Muscle layer of duodenum (tissue), 2 donors: ENCODE data around the gene NAPG.
"Not testable (repeated sequence)": the region's sequence is repeated elsewhere in the genome, so short reads cannot be mapped to it uniquely, and the experiment has no call there.

Experiments used
- H3K27ac ChIP-seq: one replicate; pipeline ENCODE4 v1.7.0; 2013; ENCODE audit warnings: mild to moderate bottlenecking, low read length
- H3K27me3 ChIP-seq: one replicate; pipeline ENCODE4 v1.7.0; 2013; ENCODE audit warnings: low read depth, mild to moderate bottlenecking, control low read depth, low read length
- H3K36me3 ChIP-seq, 2 donors: one replicate each; pipeline ENCODE4 v1.7.0; 2013; ENCODE audit warnings: low read length in 2 of 2, control low read depth in 1 of 2, mild to moderate bottlenecking in 1 of 2; ENCODE audit not compliant: insufficient read depth in 2 of 2, control insufficient read depth in 1 of 2
- H3K4me1 ChIP-seq, 2 donors: one replicate each; pipeline ENCODE4 v1.7.0; 2013; ENCODE audit warnings: low read length in 2 of 2, mild to moderate bottlenecking in 2 of 2, control low read depth in 1 of 2, moderate library complexity in 1 of 2; ENCODE audit not compliant: insufficient read depth in 2 of 2, control insufficient read depth in 1 of 2
- H3K4me3 ChIP-seq, 2 donors: one replicate each; pipeline ENCODE4 v1.7.0; 2013; ENCODE audit warnings: low read length in 2 of 2, low read depth in 1 of 2, mild to moderate bottlenecking in 1 of 2
- H3K9me3 ChIP-seq, 2 donors: one replicate each; pipeline ENCODE4 v1.7.0; 2013; ENCODE audit warnings: low read length in 2 of 2, control low read depth in 1 of 2, mild to moderate bottlenecking in 1 of 2; ENCODE audit not compliant: control insufficient read depth in 1 of 2
- donor health status: healthy.

The NAPG gene

DNA sequence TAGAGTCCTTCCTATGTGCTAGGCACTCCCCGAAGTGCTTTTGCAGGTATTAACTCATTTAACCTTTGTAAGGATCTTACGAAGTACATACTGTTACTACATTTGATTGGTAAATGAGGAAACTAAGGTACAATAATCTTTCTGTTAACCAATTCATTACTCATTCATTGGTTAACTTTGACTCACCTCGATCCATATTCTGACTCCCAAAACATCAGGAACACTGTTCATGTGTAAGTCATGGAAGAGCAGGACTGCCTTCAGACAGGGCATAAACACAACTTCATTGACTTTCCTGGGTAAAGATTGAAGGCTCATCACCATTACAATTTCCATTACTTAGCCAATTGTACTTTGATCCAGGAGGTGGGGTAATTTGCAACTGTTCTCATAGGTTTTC is 40.6 kb downstream of the NAPG start:
- H3K27ac ChIP-seq: no peak overlapping the region
- no peaks in the 10 kb centered on the region for H3K36me3 ChIP-seq
- H3K9me3 ChIP-seq: no peaks in the 10 kb centered on the region
- no peaks in the 10 kb centered on the region for H3K27me3 ChIP-seq
- H3K4me1 ChIP-seq: no peaks in the 10 kb centered on the region
- H3K4me3 ChIP-seq: no peak overlapping the region

DNA sequence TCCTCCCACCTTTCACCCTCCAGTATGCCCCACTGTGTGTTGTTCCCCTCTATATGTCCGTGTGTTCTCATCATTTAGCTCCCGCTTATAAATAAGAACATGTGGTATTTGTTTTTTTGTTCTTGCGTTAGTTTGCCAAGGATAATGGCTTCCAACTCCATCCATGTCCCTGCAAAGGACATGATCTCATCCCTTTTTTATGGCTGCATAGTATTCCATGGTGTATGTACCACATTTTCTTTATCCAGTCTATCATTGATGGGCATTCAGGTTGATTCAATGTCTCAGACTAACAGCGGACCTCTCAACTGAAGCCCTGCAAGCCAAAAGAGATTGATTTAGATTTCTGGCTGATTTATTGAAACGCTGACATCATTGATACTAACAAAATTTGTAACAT is 44.1 kb downstream of the NAPG start:
- not testable (repeated sequence) for H3K27ac ChIP-seq, H3K4me3 ChIP-seq, H3K4me1 ChIP-seq, H3K9me3 ChIP-seq, H3K27me3 ChIP-seq, H3K36me3 ChIP-seq

DNA sequence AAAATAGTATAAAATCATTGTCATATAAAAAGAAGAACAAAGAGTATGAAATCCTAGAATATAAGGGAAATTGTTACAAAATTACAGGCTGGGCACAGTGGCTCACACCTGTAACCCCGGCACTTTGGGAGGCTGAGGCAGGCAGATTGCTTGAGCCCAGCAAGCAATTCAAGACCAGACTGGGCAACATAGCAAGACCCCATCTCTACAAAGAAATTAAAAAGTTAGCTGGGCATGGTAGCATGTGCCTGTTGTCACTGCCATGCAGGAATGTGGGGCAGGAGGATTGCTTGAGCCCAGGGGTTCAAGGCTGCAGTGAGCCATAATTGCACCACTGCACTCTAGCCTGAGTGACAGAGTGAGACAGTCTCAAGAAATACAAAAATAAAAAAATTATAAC is 44.8 kb downstream of the NAPG start:
- no peaks in the 10 kb centered on the region for H3K27me3 ChIP-seq
- H3K27ac ChIP-seq: no peak overlapping the region
- H3K9me3 ChIP-seq: no peaks in the 10 kb centered on the region
- no peak overlapping the region for H3K4me3 ChIP-seq
- H3K4me1 ChIP-seq: no peaks in the 10 kb centered on the region
- no peaks in the 10 kb centered on the region for H3K36me3 ChIP-seq

DNA sequence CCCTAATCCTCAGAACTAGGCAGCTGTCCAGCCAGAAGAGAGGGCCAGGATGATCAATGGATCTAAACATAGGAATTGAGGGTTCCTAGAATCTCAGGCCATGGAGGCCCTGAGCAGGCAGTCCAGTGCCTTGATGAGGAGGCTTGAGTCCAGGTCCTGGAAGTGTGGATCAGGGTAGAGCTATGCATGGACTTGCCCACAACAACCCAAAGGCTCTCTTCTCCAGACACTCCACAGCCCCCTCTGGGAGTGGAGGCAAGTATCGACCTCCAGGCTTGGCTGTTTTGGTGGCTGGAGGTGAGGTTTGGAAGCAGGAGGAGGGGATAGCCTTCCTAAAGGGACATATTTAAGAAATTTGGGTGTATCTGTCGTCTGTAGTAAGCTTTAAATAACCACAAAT is 45.7 kb downstream of the NAPG start:
- Histone ChIP-seq H3K4me1 (no peaks in the 10 kb centered on the region), H3K27me3 (no peaks in the 10 kb centered on the region), H3K27ac (no peak overlapping the region), H3K36me3 (no peaks in the 10 kb centered on the region), H3K4me3 (no peak overlapping the region), H3K9me3 (no peaks in the 10 kb centered on the region)

DNA sequence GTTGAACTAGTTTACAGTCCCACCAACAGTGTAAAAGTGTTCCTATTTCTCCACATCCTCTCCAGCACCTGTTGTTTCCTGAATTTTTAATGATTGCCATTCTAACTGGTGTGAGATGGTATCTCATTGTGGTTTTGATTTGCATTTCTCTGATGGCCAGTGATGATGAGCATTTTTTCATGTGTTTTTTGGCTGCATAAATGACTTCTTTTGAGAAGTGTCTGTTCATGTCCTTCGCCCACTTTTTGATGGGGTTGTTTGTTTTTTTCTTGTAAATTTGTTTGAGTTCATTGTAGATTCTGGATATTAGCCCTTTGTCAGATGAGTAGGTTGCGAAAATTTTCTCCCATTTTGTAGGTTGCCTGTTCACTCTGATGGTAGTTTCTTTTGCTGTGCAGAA is 47.4 kb downstream of the NAPG start:
- H3K27me3 ChIP-seq, H3K36me3 ChIP-seq, H3K4me3 ChIP-seq, H3K27ac ChIP-seq, H3K4me1 ChIP-seq, H3K9me3 ChIP-seq: not testable (repeated sequence)

DNA sequence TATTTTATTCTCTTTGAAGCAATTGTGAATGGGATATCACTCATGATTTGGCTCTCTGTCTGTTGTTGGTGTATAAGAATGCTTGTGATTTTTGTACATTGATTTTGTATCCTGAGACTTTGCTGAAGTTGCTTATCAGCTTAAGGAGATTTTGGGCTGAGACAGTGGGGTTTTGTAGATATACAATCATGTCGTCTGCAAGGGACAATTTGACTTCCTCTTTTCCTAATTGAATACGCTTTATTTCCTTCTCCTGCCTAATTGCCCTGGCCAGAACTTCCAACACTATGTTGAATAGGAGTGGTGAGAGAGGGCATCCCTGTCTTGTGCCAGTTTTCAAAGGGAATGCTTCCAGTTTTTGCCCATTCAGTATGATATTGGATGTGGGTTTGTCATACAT is 48.6 kb downstream of the NAPG start:
- H3K27me3 ChIP-seq, H3K4me3 ChIP-seq, H3K4me1 ChIP-seq, H3K9me3 ChIP-seq, H3K36me3 ChIP-seq, H3K27ac ChIP-seq: not testable (repeated sequence)

DNA sequence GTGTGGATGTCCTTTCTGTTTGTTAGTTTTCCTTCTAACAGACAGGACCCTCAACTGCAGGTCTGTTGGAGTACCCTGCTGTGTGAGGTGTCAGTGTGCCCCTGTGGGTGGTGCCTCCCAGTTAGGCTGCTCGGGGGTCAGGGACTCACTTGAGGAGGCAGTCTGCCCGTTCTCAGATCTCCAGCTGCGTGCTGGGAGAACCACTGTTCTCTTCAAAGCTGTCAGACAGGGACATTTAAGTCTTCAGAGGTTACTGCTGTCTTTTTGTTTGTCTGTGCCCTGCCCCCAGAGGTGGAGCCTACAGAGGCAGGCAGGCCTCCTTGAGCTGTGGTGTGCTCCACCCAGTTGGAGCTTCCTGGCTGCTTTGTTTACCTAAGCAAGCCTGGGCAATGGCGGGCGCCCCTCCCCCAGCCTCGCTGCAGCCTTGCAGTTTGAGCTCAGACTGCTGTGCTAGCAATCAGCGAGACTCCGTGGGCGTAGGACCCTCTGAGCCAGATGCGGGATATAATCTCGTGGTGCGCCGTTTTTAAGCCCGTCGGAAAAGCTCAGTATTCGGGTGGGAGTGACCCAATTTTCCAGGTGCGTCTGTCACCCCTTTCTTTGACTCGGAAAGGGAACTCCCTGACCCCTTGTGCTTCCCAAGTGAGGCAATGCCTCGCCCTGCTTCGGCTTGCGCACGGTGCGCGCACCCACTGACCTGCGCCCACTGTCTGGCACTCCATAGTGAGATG is 52.2 kb downstream of the NAPG start:
- not testable (repeated sequence) for H3K9me3 ChIP-seq, H3K36me3 ChIP-seq, H3K27ac ChIP-seq, H3K4me1 ChIP-seq, H3K4me3 ChIP-seq, H3K27me3 ChIP-seq

DNA sequence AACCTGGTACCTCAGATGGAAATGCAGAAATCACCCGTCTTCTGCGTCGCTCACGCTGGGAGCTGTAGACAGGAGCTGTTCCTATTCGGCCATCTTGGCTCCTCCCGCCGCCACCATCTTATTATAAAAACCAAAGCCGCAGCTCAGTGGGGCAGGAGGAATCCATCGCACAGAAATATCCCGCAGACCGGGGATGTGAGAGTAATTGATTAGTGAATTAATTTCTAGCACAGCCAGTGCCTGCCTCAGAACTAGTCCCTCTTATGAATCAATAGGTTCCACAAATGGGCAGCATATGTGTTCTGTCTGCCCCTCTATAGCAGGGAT is 52.7 kb downstream of the NAPG start:
- H3K4me3 ChIP-seq, H3K36me3 ChIP-seq, H3K27me3 ChIP-seq, H3K4me1 ChIP-seq, H3K27ac ChIP-seq, H3K9me3 ChIP-seq: not testable (repeated sequence)

DNA sequence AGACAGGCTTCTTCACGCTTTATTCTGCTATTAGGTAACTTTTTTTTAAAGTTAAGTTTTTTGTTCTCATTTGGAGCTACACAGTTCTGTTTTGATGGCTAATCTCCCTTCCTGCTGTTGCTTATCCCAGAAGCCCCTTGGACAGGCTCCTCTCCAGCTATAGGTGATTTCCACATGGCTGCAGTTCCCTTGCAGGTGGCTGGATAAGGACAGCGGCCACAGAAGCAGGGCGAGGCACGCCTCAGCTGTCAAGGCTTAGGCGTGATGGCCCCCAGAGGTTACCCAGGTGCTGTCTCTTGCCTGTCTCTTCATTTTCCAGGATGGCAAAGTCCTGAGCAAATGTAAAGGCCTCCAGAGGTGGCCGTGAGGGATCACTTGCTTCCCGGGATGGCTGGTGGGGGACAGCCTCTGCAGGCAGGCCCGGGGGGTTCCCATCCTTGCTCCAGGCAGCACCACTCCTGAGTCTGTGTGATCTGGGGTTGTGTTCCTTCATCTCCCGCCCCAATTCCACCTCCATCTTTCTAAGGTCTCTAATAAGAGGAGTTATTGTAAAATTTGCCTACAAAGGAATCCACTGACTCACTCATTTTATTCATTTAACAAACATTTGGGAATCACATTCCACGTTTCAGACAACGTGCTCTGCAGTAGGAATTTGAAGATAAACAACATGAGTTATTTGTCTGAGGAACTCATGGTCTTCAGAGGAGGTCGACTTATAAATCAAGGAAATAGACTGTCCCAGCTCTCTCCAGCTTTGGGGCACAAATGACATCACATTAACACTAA is 53.4 kb downstream of the NAPG start:
- H3K9me3 ChIP-seq: no peaks in the 10 kb centered on the region
- H3K27ac ChIP-seq: no peak overlapping the region
- H3K4me1 ChIP-seq: no peaks in the 10 kb centered on the region
- H3K36me3 ChIP-seq: no peaks in the 10 kb centered on the region
- no peaks in the 10 kb centered on the region for H3K27me3 ChIP-seq
- no peak overlapping the region for H3K4me3 ChIP-seq

DNA sequence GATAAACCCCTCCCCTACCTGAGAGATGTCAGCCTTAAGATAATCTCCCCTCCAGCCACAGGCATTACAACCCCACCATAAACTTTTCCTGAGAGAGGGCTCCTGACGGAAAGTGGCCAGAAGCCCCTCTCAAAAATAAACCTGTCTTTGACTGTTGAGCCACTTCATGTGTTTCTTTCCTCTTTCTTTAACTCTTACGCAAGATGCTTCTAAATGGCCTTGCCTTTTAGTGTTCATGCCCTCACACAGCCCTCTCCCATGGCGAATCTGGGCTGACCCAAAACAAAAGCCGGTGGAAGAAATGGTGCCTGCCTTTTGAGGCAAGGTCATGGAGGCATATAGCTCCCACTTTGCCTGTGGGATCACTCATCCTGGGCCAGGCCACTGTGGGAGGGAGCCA is 54.4 kb downstream of the NAPG start:
- H3K27ac ChIP-seq: no peak overlapping the region
- no peaks in the 10 kb centered on the region for H3K4me1 ChIP-seq
- H3K4me3 ChIP-seq: no peak overlapping the region
- H3K36me3 ChIP-seq: no peaks in the 10 kb centered on the region
- no peaks in the 10 kb centered on the region for H3K27me3 ChIP-seq
- H3K9me3 ChIP-seq: no peaks in the 10 kb centered on the region

DNA sequence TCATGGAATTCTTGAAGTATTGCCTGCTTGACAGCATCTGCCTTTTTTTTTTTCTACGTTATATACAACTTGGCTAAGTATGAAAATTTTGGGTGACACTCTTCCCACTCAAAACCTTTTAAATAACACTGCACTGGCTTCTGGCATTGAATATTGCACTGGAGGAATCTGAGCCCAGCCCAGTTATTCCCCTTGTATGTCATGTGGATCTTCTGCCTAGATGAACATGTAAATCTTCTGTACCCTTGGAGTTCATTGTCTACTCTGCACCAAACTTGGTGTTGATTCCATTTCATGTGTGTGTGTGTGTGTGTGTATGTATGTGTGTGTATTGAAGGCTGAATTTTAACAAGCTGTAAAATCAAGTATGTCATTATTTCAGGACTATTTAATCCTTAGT is 59.4 kb downstream of the NAPG start:
- Histone ChIP-seq H3K4me3 (no peak overlapping the region), H3K27ac (no peak overlapping the region), H3K27me3 (no peaks in the 10 kb centered on the region), H3K36me3 (no peaks in the 10 kb centered on the region), H3K4me1 (no peaks in the 10 kb centered on the region), H3K9me3 (no peaks in the 10 kb centered on the region)

DNA sequence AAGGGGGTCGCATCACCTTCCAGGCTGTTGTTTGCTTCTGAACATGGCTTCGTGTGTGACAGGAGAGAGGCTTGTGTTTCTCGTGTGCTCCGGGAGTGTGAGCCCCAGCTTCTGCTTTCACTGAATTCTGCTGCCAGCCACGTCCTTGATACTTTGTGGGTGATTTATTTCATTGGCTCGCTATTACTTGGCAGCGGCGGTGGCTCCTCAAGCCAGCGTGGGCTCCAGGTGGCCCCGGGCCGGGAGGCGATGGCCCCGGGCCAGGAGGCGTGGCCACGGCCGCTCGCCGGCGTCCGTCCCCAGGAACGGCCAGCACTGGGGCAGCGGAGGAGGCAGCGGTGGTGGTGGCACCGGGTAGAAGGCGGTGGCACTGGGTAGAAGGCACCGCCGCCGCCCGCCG is 63.1 kb downstream of the NAPG start:
- no peaks in the 10 kb centered on the region for H3K4me1 ChIP-seq
- peaks cover 0 to 2% of the 10 kb centered on the region in 2 donors for H3K9me3 ChIP-seq
- no peak overlapping the region for H3K27ac ChIP-seq
- no peaks in the 10 kb centered on the region for H3K36me3 ChIP-seq
- H3K4me3 ChIP-seq: no peak overlapping the region
- H3K27me3 ChIP-seq: no peaks in the 10 kb centered on the region
